Measurements from ENCODE around the gene ATPAF2.

ATPAF2 gene

GRCh38 chr17:18009609-18010420 is 29.2 kb downstream of the ATPAF2 start:
- H3K27ac ChIP-seq (ENCODE audit: low read depth, low read length), result no peak overlapping the region
- no peaks in the 10 kb centered on the region for H3K27me3 ChIP-seq (ENCODE audit: insufficient read depth, low read length)
- no peaks in the 10 kb centered on the region for H3K4me1 ChIP-seq (ENCODE audit: insufficient read depth, low read length)
- H3K9ac ChIP-seq (ENCODE audit: low read depth, low read length), result no peak overlapping the region
- H3K4me3 ChIP-seq (ENCODE audit: low read length), result no peak overlapping the region
- H3K36me3 ChIP-seq (ENCODE audit: insufficient read depth, low read length), result no peaks in the 10 kb centered on the region
- WGBS, result 83% methylated on average over 8 of the region's 8 CpGs
- no peaks in the 10 kb centered on the region for H3K9me3 ChIP-seq (ENCODE audit: insufficient read depth, low read depth, low read length)

- Histone ChIP-seq H3K27ac (ENCODE audit: low read depth, low read length) (no peak overlapping the region), H3K4me3 (ENCODE audit: low read length) (no peak overlapping the region), H3K36me3 (ENCODE audit: insufficient read depth, low read length) (no peaks in the 10 kb centered on the region), H3K9ac (ENCODE audit: low read depth, low read length) (no peak overlapping the region), H3K27me3 (ENCODE audit: insufficient read depth, low read length) (no peaks in the 10 kb centered on the region), H3K9me3 (ENCODE audit: insufficient read depth, low read depth, low read length) (no peaks in the 10 kb centered on the region), H3K4me1 (ENCODE audit: insufficient read depth, low read length) (no peaks in the 10 kb centered on the region)
- WGBS, result 95% methylated on average over 4 of the region's 5 CpGs
Measured at GRCh38 chr17:18008496-18009268, 30.3 kb downstream of the ATPAF2 start.

- no peak overlapping the region for H3K9ac ChIP-seq (ENCODE audit: low read depth, low read length)
- WGBS, result 82% methylated on average over 26 of the region's 31 CpGs
- no peak overlapping the region for H3K4me3 ChIP-seq (ENCODE audit: low read length)
- no peaks in the 10 kb centered on the region for H3K27me3 ChIP-seq (ENCODE audit: insufficient read depth, low read length)
- no peaks in the 10 kb centered on the region for H3K4me1 ChIP-seq (ENCODE audit: insufficient read depth, low read length)
- H3K36me3 ChIP-seq (ENCODE audit: insufficient read depth, low read length), result no peaks in the 10 kb centered on the region
- no peak overlapping the region for H3K27ac ChIP-seq (ENCODE audit: low read depth, low read length)
- no peaks in the 10 kb centered on the region for H3K9me3 ChIP-seq (ENCODE audit: insufficient read depth, low read depth, low read length)
Measured at GRCh38 chr17:18006495-18007239, 32.3 kb downstream of the ATPAF2 start.

GRCh38 chr17:18005496-18005895 is 33.5 kb downstream of the ATPAF2 start:
- Histone ChIP-seq H3K4me1 (ENCODE audit: insufficient read depth, low read length) (no peaks in the 10 kb centered on the region), H3K27ac (ENCODE audit: low read depth, low read length) (no peak overlapping the region), H3K4me3 (ENCODE audit: low read length) (no peak overlapping the region), H3K9me3 (ENCODE audit: insufficient read depth, low read depth, low read length) (no peaks in the 10 kb centered on the region), H3K9ac (ENCODE audit: low read depth, low read length) (no peak overlapping the region), H3K36me3 (ENCODE audit: insufficient read depth, low read length) (no peaks in the 10 kb centered on the region), H3K27me3 (ENCODE audit: insufficient read depth, low read length) (no peaks in the 10 kb centered on the region)
- whole genome bisulfite sequencing, result 89% methylated on average over 3 of the region's 3 CpGs

GRCh38 chr17:18004884-18005305 is 34.1 kb downstream of the ATPAF2 start:
- no peak overlapping the region for H3K27ac ChIP-seq (ENCODE audit: low read depth, low read length)
- H3K9me3 ChIP-seq (ENCODE audit: insufficient read depth, low read depth, low read length), result no peaks in the 10 kb centered on the region
- H3K9ac ChIP-seq (ENCODE audit: low read depth, low read length), result no peak overlapping the region
- H3K27me3 ChIP-seq (ENCODE audit: insufficient read depth, low read length), result no peaks in the 10 kb centered on the region
- no peak overlapping the region for H3K4me3 ChIP-seq (ENCODE audit: low read length)
- WGBS, result 86% methylated on average over 9 of the region's 9 CpGs
- H3K36me3 ChIP-seq (ENCODE audit: insufficient read depth, low read length), result no peaks in the 10 kb centered on the region
- H3K4me1 ChIP-seq (ENCODE audit: insufficient read depth, low read length), result no peaks in the 10 kb centered on the region

- WGBS, result 94% methylated on average over 9 of the region's 9 CpGs
- Histone ChIP-seq H3K4me3 (ENCODE audit: low read length) (no peak overlapping the region), H3K9ac (ENCODE audit: low read depth, low read length) (no peak overlapping the region), H3K4me1 (ENCODE audit: insufficient read depth, low read length) (no peaks in the 10 kb centered on the region), H3K9me3 (ENCODE audit: insufficient read depth, low read depth, low read length) (no peaks in the 10 kb centered on the region), H3K36me3 (ENCODE audit: insufficient read depth, low read length) (no peaks in the 10 kb centered on the region), H3K27ac (ENCODE audit: low read depth, low read length) (no peak overlapping the region), H3K27me3 (ENCODE audit: insufficient read depth, low read length) (no peaks in the 10 kb centered on the region)
Measured at GRCh38 chr17:18004345-18004744, 34.6 kb downstream of the ATPAF2 start.

- WGBS, result 83% methylated on average over 2 of the region's 2 CpGs
- Histone ChIP-seq H3K36me3 (ENCODE audit: insufficient read depth, low read length) (no peaks in the 10 kb centered on the region), H3K27me3 (ENCODE audit: insufficient read depth, low read length) (no peaks in the 10 kb centered on the region), H3K4me1 (ENCODE audit: insufficient read depth, low read length) (no peaks in the 10 kb centered on the region), H3K4me3 (ENCODE audit: low read length) (no peak overlapping the region), H3K27ac (ENCODE audit: low read depth, low read length) (no peak overlapping the region), H3K9me3 (ENCODE audit: insufficient read depth, low read depth, low read length) (no peaks in the 10 kb centered on the region), H3K9ac (ENCODE audit: low read depth, low read length) (no peak overlapping the region)
Measured at GRCh38 chr17:18002171-18002570, 36.8 kb downstream of the ATPAF2 start.

- H3K4me1 ChIP-seq (ENCODE audit: insufficient read depth, low read length), result no peaks in the 10 kb centered on the region
- H3K9me3 ChIP-seq (ENCODE audit: insufficient read depth, low read depth, low read length), result no peaks in the 10 kb centered on the region
- H3K27me3 ChIP-seq (ENCODE audit: insufficient read depth, low read length), result no peaks in the 10 kb centered on the region
- H3K4me3 ChIP-seq (ENCODE audit: low read length), result no peak overlapping the region
- WGBS, result 82% methylated on average over 8 of the region's 8 CpGs
- no peak overlapping the region for H3K9ac ChIP-seq (ENCODE audit: low read depth, low read length)
- H3K27ac ChIP-seq (ENCODE audit: low read depth, low read length), result no peak overlapping the region
- H3K36me3 ChIP-seq (ENCODE audit: insufficient read depth, low read length), result no peaks in the 10 kb centered on the region
Measured at GRCh38 chr17:18000030-18000408, 38.9 kb downstream of the ATPAF2 start.

- H3K4me3 ChIP-seq (ENCODE audit: low read length), result no peak overlapping the region
- H3K27me3 ChIP-seq (ENCODE audit: insufficient read depth, low read length), result no peaks in the 10 kb centered on the region
- no peak overlapping the region for H3K9ac ChIP-seq (ENCODE audit: low read depth, low read length)
- WGBS, result 92% methylated on average over 9 of the region's 9 CpGs
- no peaks in the 10 kb centered on the region for H3K36me3 ChIP-seq (ENCODE audit: insufficient read depth, low read length)
- H3K27ac ChIP-seq (ENCODE audit: low read depth, low read length), result no peak overlapping the region
- peaks cover under 1% of the 10 kb centered on the region; the same call in 1 of the 2 replicates for H3K4me1 ChIP-seq (ENCODE audit: insufficient read depth, low read length)
- H3K9me3 ChIP-seq (ENCODE audit: insufficient read depth, low read depth, low read length), result no peaks in the 10 kb centered on the region
Measured at GRCh38 chr17:17999364-18000029, 39.5 kb downstream of the ATPAF2 start.

- no peaks in the 10 kb centered on the region for H3K27me3 ChIP-seq (ENCODE audit: insufficient read depth, low read length)
- peaks cover 2% of the 10 kb centered on the region; the same call in 1 of the 2 replicates for H3K4me1 ChIP-seq (ENCODE audit: insufficient read depth, low read length)
- H3K36me3 ChIP-seq (ENCODE audit: insufficient read depth, low read length), result no peaks in the 10 kb centered on the region
- H3K9me3 ChIP-seq (ENCODE audit: insufficient read depth, low read depth, low read length), result no peaks in the 10 kb centered on the region
- H3K9ac ChIP-seq (ENCODE audit: low read depth, low read length), result no peak overlapping the region
- no peak overlapping the region for H3K27ac ChIP-seq (ENCODE audit: low read depth, low read length)
- no peak overlapping the region for H3K4me3 ChIP-seq (ENCODE audit: low read length)
- 93% methylated on average over 8 of the region's 8 CpGs for WGBS
Measured at GRCh38 chr17:17998934-17999333, 40.0 kb downstream of the ATPAF2 start.
